GM12864 (cell line): ENCODE data around the gene DDO.

Source experiments
- DNase-seq: peaks from one replicate; pipeline ENCODE4 v3.0.0-alpha.2; 2011; ENCODE audit warnings: low read depth
- H3K4me3 ChIP-seq: 2 replicates; pipeline ENCODE4 v1.5.1; 2011; ENCODE audit warnings: mild to moderate bottlenecking, low read depth, low read length, control low read depth
- TF ChIP-seq, protein P1 (sequence below): IDR thresholded peaks from 2 replicates; pipeline ENCODE4 v1.5.1; 2011; ENCODE audit warnings: low read depth, mild to moderate bottlenecking, moderate library complexity, low read length, control low read depth, inconsistent platforms; ENCODE audit errors: missing control alignments

The DDO gene

DNA sequence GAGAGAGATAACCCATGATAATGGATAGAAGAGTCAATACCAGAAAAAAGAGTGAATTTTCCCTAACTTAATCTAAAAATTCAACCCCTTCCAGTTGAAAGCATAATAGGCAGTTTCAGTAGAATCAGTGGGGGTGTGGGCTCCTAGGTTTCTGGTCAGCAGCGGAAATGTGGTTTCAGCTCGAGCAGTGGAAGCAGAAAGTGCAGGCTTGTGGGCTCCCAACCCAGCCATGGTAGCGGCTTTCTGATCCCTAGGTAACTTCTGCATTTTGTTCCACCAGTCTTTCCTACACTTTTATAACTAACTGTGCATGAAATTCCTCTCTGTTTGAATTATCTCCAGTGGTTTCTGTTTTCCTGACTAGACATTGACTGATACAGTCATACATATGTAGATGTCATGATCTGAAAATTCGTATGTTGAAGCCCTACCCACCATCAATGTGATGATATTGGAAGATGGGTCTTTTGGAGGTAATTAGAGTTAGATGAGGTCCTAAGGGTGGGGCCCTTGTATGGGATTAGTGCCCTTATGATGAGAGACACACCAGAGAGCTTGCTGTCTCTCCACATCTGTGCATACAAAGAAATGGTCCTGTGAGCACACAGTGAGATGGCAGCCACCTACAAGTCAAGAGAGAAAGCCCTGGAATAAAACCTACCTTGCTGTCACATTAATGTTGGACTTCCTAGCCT lies 6.5 kb upstream of the DDO start:
- no peak overlapping the region for H3K4me3 ChIP-seq
- TF ChIP-seq, protein P1, sequence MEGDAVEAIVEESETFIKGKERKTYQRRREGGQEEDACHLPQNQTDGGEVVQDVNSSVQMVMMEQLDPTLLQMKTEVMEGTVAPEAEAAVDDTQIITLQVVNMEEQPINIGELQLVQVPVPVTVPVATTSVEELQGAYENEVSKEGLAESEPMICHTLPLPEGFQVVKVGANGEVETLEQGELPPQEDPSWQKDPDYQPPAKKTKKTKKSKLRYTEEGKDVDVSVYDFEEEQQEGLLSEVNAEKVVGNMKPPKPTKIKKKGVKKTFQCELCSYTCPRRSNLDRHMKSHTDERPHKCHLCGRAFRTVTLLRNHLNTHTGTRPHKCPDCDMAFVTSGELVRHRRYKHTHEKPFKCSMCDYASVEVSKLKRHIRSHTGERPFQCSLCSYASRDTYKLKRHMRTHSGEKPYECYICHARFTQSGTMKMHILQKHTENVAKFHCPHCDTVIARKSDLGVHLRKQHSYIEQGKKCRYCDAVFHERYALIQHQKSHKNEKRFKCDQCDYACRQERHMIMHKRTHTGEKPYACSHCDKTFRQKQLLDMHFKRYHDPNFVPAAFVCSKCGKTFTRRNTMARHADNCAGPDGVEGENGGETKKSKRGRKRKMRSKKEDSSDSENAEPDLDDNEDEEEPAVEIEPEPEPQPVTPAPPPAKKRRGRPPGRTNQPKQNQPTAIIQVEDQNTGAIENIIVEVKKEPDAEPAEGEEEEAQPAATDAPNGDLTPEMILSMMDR = no peak
- DNase-seq = no peak

DNA sequence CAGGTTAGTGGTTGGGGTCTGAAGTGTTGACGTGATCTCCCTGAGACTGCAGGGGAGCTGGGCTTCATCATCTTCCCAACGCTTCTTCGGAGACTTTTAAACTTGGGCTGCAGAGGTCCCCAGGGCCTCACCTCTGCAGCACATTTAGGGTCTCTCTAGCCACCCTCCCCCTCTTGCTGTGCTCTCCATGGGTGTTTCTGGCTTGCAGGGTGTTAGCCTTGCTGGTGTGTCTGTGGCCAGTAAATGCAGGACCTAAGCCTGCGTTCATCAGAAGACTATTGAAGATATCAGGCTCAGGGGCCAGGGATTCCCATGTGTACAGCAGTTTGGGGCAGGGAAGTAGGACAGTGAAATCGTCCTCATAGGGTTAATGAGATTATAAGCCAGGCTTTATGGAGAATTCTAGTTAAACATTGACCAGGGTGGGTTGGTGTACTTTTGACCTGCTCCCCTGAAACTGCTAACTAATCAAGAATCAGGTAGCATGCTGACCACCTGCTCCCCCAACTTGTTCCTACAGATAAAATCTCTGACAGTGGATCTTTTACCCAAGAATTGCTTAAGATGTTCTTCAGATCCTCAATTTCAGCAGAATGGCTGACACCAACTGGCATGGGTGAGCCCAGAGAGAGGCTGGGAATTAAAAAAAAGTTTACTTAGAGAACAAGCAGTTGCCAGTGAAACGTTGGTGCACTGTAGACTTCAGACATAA lies 3.8 kb upstream of the DDO start:
- no peak overlapping the region for H3K4me3 ChIP-seq

DNA sequence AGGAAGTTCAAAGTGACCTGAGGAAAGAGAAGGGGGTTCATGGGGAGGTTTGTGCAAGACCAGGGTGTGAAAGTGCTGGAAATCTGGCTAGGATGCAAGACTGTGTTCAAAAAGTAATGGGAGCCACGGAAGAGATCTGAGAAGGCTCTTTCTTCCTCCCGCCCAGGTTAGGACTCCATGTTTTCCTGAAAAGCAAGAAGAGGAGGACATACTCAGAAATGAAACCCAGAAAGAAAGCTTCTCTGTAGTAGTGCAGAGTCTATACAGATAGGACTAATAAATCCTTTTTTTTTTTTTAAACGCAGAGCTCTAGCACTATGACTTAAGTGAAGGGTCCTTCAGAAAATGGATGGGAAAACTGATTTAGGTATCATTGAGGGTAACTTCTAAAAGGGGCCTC lies 3.2 kb upstream of the DDO start:
- TF ChIP-seq, protein P1 = no peak
- no peak for DNase-seq
- H3K4me3 ChIP-seq = no peak overlapping the region

More for the DNA sequence above, 3.8 kb upstream of the DDO start:
- TF ChIP-seq, protein P1 = no peak
- no peak for DNase-seq

DNA sequence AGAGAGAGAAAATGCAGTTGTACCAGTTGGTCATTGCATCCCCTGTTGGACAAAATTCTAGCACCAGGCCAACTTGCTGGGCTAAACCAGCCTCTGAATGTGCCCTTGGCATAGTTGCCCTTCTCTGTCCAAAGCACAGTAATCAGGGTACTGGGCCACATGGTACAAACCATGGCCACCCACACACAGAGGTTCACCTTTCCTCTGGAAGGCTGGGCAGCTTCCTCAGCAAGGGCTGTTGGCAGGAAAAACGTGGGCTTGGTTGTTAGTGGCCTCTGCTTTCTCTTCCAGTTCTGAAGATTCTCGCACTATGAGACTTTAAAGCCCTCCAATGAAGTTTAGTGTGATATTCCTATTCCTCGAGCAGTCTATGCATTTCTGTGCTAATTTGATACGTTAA lies 706 bp downstream of the DDO start:
- TF ChIP-seq, protein P1 = no peak
- no peak for DNase-seq
- H3K4me3 ChIP-seq = no peak overlapping the region

DNA sequence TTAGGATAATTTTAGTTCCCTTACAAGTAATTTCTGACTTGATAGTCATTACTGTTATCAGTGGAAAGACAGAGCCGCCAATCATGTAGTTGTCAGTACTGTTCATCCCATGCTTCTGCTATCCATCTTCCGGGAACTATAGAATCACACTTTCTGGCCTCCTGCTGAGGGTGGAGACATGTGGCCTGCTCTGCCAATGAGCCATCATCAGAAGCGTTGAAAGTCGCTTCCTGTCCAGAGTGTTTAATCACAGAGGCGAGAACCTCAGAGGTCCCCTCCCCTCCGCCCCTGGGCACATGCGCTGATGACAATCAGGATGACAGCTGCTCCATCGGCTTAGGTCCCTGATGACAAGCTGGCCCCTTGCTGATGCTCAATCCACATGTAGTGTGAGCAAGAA lies 3.0 kb downstream of the DDO start:
- DNase-seq = no peak
- no peak overlapping the region for H3K4me3 ChIP-seq

DNA sequence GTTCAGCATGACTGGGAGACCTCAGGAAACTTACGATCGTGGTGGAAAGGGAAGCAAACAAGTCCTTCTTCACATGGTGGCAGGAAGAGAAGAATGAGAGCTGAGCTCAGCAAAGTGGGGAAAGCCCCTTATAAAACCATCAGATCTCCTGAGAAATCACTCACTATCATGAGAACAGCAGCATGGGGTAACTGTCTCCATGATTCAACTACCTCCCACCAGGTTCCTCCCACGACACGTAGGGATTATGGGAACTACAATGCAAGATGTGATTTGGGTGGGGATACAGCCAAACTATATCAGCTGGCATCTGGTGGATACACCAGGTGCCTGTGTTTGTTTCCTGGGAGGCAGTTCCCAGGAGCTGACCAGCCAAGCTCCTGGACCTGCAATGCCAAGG lies 4.9 kb downstream of the DDO start:
- DNase-seq = no peak
- TF ChIP-seq, protein P1 = no peak

More for the DNA sequence above, 3.0 kb downstream of the DDO start:
- TF ChIP-seq, protein P1 = no peak

More for the DNA sequence above, 4.9 kb downstream of the DDO start:
- H3K4me3 ChIP-seq = no peak overlapping the region
